Neural progenitor cell (in vitro differentiated cells): ENCODE data around the gene FOXL3.

Experiments
- EZH2 ChIP-seq: fragments of 200-600 bp; sonication (generic); IDR thresholded peaks from 2 replicates; pipeline ENCODE4 v1.6.1; 2017; ENCODE audit warnings: antibody characterized with exemption, mild to moderate bottlenecking, moderate library complexity
- EZH2phosphoT487 ChIP-seq: fragments of 200-600 bp; sonication (generic); IDR thresholded peaks from 2 replicates; pipeline ENCODE4 v1.6.1; 2017; ENCODE audit warnings: antibody characterized with exemption
- TF ChIP-seq, protein P1 (sequence below): fragments of 200-600 bp; sonication (generic); IDR thresholded peaks from 2 replicates; pipeline ENCODE4 v1.5.1; 2017; ENCODE audit warnings: antibody characterized with exemption, mild to moderate bottlenecking

DNA sequence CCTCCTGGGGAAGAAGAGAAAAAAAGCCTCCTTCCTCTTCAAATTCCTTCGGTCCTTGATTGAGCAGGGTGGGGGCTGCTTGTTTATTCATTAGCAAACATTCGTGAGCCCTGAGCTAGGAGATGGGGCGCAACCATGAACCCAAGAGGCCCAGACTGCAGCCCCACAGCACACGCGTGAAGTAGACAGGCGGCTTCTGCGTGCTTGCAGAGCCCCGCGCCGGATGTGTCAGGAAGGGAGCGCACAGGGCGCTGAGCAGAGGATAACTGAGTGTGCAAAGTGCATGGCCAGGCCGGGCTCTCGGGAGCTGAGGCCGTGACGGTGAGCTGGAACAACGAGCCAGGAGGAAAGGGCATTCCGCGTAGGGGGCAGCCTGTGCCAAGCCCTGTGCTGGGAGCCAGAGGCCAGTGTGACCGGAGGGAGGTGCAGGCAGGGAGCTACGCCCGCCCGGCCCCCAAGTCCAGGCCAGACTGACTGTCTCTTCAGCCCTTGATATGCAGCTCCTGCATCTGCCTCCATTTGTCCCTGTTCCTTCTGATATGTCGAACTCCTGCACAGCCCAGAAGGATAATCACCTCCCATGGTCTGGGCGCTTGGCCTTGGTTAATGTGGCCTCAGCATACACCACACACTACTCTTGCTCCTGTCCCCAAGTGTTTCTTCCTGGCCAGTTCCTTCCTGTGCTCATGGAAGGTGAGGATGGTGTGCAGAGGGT lies 4.6 kb downstream of the FOXL3 start:
- TF ChIP-seq, protein P1, sequence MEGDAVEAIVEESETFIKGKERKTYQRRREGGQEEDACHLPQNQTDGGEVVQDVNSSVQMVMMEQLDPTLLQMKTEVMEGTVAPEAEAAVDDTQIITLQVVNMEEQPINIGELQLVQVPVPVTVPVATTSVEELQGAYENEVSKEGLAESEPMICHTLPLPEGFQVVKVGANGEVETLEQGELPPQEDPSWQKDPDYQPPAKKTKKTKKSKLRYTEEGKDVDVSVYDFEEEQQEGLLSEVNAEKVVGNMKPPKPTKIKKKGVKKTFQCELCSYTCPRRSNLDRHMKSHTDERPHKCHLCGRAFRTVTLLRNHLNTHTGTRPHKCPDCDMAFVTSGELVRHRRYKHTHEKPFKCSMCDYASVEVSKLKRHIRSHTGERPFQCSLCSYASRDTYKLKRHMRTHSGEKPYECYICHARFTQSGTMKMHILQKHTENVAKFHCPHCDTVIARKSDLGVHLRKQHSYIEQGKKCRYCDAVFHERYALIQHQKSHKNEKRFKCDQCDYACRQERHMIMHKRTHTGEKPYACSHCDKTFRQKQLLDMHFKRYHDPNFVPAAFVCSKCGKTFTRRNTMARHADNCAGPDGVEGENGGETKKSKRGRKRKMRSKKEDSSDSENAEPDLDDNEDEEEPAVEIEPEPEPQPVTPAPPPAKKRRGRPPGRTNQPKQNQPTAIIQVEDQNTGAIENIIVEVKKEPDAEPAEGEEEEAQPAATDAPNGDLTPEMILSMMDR, result no peak
- TF ChIP-seq EZH2 (no peak), EZH2phosphoT487 (no peak)
